Muscle layer of duodenum (tissue), 2 donors: Measurements from ENCODE around the gene SAP25.
A peak's percentile ranks its signal among the peaks of the same experiment; 100 is the strongest.

Experiments
- H3K27ac ChIP-seq: one replicate; pipeline ENCODE4 v1.7.0; 2013; ENCODE audit warnings: mild to moderate bottlenecking, low read length
- H3K27me3 ChIP-seq: one replicate; pipeline ENCODE4 v1.7.0; 2013; ENCODE audit warnings: low read depth, mild to moderate bottlenecking, control low read depth, low read length
- H3K36me3 ChIP-seq, 2 donors: one replicate each; pipeline ENCODE4 v1.7.0; 2013; ENCODE audit warnings: low read length in 2 of 2, control low read depth in 1 of 2, mild to moderate bottlenecking in 1 of 2; ENCODE audit not compliant: insufficient read depth in 2 of 2, control insufficient read depth in 1 of 2
- H3K4me1 ChIP-seq, 2 donors: one replicate each; pipeline ENCODE4 v1.7.0; 2013; ENCODE audit warnings: low read length in 2 of 2, mild to moderate bottlenecking in 2 of 2, control low read depth in 1 of 2, moderate library complexity in 1 of 2; ENCODE audit not compliant: insufficient read depth in 2 of 2, control insufficient read depth in 1 of 2
- H3K4me3 ChIP-seq, 2 donors: one replicate each; pipeline ENCODE4 v1.7.0; 2013; ENCODE audit warnings: low read length in 2 of 2, low read depth in 1 of 2, mild to moderate bottlenecking in 1 of 2
- H3K9me3 ChIP-seq, 2 donors: one replicate each; pipeline ENCODE4 v1.7.0; 2013; ENCODE audit warnings: low read length in 2 of 2, control low read depth in 1 of 2, mild to moderate bottlenecking in 1 of 2; ENCODE audit not compliant: control insufficient read depth in 1 of 2
- donor health status: healthy.

The SAP25 gene

GRCh38 chr7:100572949-100573675, 588 bp downstream of the SAP25 start:
- no peaks in the 10 kb centered on the region for H3K9me3 ChIP-seq
- no peak overlapping the region for H3K27ac ChIP-seq
- peaks cover 0 to 21% of the 10 kb centered on the region in 2 donors for H3K4me1 ChIP-seq
- H3K4me3 ChIP-seq, result no peak overlapping the region
- no peaks in the 10 kb centered on the region for H3K27me3 ChIP-seq
- peaks cover 10 to 44% of the 10 kb centered on the region in 2 donors for H3K36me3 ChIP-seq

GRCh38 chr7:100572281-100572948, 1.3 kb downstream of the SAP25 start:
- no peak overlapping the region for H3K4me3 ChIP-seq
- no peaks in the 10 kb centered on the region for H3K27me3 ChIP-seq
- H3K4me1 ChIP-seq, result peaks cover 0 to 21% of the 10 kb centered on the region in 2 donors
- H3K27ac ChIP-seq, result no peak overlapping the region
- peaks cover 4 to 37% of the 10 kb centered on the region in 2 donors for H3K36me3 ChIP-seq
- no peaks in the 10 kb centered on the region for H3K9me3 ChIP-seq

GRCh38 chr7:100571829-100572116, 1.9 kb downstream of the SAP25 start:
- H3K9me3 ChIP-seq, result no peaks in the 10 kb centered on the region
- peaks cover 4 to 31% of the 10 kb centered on the region in 2 donors for H3K36me3 ChIP-seq
- peaks cover 0 to 21% of the 10 kb centered on the region in 2 donors for H3K4me1 ChIP-seq
- H3K27me3 ChIP-seq, result no peaks in the 10 kb centered on the region
- H3K27ac ChIP-seq, result no peak overlapping the region
- no peak overlapping the region for H3K4me3 ChIP-seq

GRCh38 chr7:100570954-100571828, 2.5 kb downstream of the SAP25 start:
- no peak overlapping the region for H3K27ac ChIP-seq
- H3K27me3 ChIP-seq, result no peaks in the 10 kb centered on the region
- no peaks in the 10 kb centered on the region for H3K9me3 ChIP-seq
- H3K4me3 ChIP-seq, result no peak overlapping the region
- H3K36me3 ChIP-seq, result peaks cover 0 to 25% of the 10 kb centered on the region in 2 donors
- H3K4me1 ChIP-seq, result peaks cover 0 to 21% of the 10 kb centered on the region in 2 donors

GRCh38 chr7:100568896-100569844, 4.5 kb downstream of the SAP25 start:
- H3K4me3 ChIP-seq, result peak overlapping the region in 1 of 2 donors; percentile 58
- H3K27me3 ChIP-seq, result no peaks in the 10 kb centered on the region
- no peak overlapping the region for H3K27ac ChIP-seq
- peaks cover 0 to 21% of the 10 kb centered on the region in 2 donors for H3K4me1 ChIP-seq
- H3K36me3 ChIP-seq, result peaks cover 0 to 5% of the 10 kb centered on the region in 2 donors
- H3K9me3 ChIP-seq, result no peaks in the 10 kb centered on the region

- Histone ChIP-seq H3K4me1 (peaks cover 0 to 21% of the 10 kb centered on the region in 2 donors), H3K4me3 (no peak overlapping the region), H3K27ac (no peak overlapping the region), H3K36me3 (peaks cover 0 to 3% of the 10 kb centered on the region in 2 donors), H3K27me3 (no peaks in the 10 kb centered on the region), H3K9me3 (no peaks in the 10 kb centered on the region)
Observed at GRCh38 chr7:100568176-100568895, 5.4 kb downstream of the SAP25 start.

GRCh38 chr7:100567751-100568175, 5.9 kb downstream of the SAP25 start:
- Histone ChIP-seq H3K27ac (no peak overlapping the region), H3K4me1 (peaks cover 0 to 21% of the 10 kb centered on the region in 2 donors), H3K4me3 (no peak overlapping the region), H3K36me3 (peaks cover 3 to 9% of the 10 kb centered on the region in 2 donors), H3K9me3 (no peaks in the 10 kb centered on the region), H3K27me3 (no peaks in the 10 kb centered on the region)

GRCh38 chr7:100567031-100567730, 6.5 kb downstream of the SAP25 start:
- Histone ChIP-seq H3K4me3 (no peak overlapping the region), H3K27me3 (no peaks in the 10 kb centered on the region), H3K9me3 (no peaks in the 10 kb centered on the region), H3K36me3 (peaks cover 4 to 15% of the 10 kb centered on the region in 2 donors), H3K4me1 (peaks cover 0 to 21% of the 10 kb centered on the region in 2 donors), H3K27ac (no peak overlapping the region)

GRCh38 chr7:100566018-100566531, 7.6 kb downstream of the SAP25 start:
- H3K4me1 ChIP-seq, result peaks cover 0 to 19% of the 10 kb centered on the region in 2 donors
- no peaks in the 10 kb centered on the region for H3K27me3 ChIP-seq
- no peak overlapping the region for H3K4me3 ChIP-seq
- peaks cover 4 to 18% of the 10 kb centered on the region in 2 donors for H3K36me3 ChIP-seq
- H3K9me3 ChIP-seq, result no peaks in the 10 kb centered on the region
- no peak overlapping the region for H3K27ac ChIP-seq
